ENCODE results near the gene FBXW8.

DNA sequence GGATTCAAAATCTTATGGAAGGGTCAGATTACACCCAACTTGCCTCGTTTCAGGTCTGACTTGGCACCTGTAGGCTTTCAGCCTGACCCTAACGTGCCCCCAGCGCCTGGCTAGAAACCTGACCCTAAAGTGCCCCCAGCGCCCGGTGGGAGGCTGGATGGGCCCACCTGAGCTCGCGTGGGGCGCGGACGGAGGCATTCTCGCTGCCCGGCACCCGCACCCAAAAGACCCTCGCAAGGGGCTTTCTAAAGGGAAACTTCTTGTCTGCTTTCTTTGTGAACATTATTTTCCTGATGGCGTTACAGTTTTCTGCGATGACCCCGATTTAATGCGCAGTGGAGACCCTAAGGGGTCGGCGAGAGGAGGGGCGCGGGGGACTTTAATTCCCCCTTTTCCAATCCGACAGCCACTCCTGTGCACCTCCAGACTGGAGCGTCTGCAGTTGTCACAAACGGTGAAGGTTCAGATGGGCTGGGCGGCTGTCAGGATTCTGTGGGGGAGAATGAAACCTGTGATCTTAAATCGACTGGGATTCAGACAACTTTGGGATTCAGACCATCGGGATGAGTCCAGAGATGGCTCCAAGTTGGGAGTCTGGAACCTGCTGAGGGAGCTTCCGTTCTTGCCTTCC lies 28.8 kb upstream of the FBXW8 start:
- TF ChIP-seq TAF1 (IDR thresholded peaks at IDR 0.05; ENCODE audit: borderline replicate concordance, insufficient read depth, low read length) (no peak), POLR2AphosphoS5 (IDR thresholded peaks at IDR 0.05; ENCODE audit: low read depth, low read length) (no peak), SIN3A (IDR thresholded peaks at IDR 0.05; ENCODE audit: borderline replicate concordance, insufficient read depth, low read length) (no peak)
- TF ChIP-seq, protein P1, sequence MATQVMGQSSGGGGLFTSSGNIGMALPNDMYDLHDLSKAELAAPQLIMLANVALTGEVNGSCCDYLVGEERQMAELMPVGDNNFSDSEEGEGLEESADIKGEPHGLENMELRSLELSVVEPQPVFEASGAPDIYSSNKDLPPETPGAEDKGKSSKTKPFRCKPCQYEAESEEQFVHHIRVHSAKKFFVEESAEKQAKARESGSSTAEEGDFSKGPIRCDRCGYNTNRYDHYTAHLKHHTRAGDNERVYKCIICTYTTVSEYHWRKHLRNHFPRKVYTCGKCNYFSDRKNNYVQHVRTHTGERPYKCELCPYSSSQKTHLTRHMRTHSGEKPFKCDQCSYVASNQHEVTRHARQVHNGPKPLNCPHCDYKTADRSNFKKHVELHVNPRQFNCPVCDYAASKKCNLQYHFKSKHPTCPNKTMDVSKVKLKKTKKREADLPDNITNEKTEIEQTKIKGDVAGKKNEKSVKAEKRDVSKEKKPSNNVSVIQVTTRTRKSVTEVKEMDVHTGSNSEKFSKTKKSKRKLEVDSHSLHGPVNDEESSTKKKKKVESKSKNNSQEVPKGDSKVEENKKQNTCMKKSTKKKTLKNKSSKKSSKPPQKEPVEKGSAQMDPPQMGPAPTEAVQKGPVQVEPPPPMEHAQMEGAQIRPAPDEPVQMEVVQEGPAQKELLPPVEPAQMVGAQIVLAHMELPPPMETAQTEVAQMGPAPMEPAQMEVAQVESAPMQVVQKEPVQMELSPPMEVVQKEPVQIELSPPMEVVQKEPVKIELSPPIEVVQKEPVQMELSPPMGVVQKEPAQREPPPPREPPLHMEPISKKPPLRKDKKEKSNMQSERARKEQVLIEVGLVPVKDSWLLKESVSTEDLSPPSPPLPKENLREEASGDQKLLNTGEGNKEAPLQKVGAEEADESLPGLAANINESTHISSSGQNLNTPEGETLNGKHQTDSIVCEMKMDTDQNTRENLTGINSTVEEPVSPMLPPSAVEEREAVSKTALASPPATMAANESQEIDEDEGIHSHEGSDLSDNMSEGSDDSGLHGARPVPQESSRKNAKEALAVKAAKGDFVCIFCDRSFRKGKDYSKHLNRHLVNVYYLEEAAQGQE (IDR thresholded peaks at IDR 0.05; ENCODE audit: insufficient read depth in 1 of 2, low read depth in 2 of 2, low read length in 2 of 2) = no peak
